Measurements from ENCODE around the gene RPRD1A.
"Not testable (repeated sequence)": the region's sequence is repeated elsewhere in the genome, so short reads cannot be mapped to it uniquely, and the experiment has no call there.

The RPRD1A gene

GRCh38 chr18:36067055-36067957, at the start of gene RPRD1A:
RPRD1A (minus strand) TSS chr18:36067559; CDS start chr18:36067404, 155 bp downstream.
- peak; percentile 97 for DNase-seq

GRCh38 chr18:36116771-36117170, 49.4 kb upstream of the RPRD1A start:
- DNase-seq, result not testable (repeated sequence)

- DNase-seq, result no peak
Observed at GRCh38 chr18:36114738-36115137, 47.4 kb upstream of the RPRD1A start.

GRCh38 chr18:36114251-36114650, 46.9 kb upstream of the RPRD1A start:
- no peak for DNase-seq

- no peak for DNase-seq
Observed at GRCh38 chr18:36112302-36112701, 44.9 kb upstream of the RPRD1A start.

GRCh38 chr18:36109737-36110136, 42.4 kb upstream of the RPRD1A start:
- DNase-seq, result no peak

- DNase-seq, result no peak
Observed at GRCh38 chr18:36108601-36109000, 41.2 kb upstream of the RPRD1A start.

GRCh38 chr18:36108196-36108595, 40.8 kb upstream of the RPRD1A start:
- peak; percentile 46 for DNase-seq

- no peak for DNase-seq
Observed at GRCh38 chr18:36107477-36107876, 40.1 kb upstream of the RPRD1A start.

GRCh38 chr18:36104749-36105148, 37.4 kb upstream of the RPRD1A start:
- no peak for DNase-seq

GRCh38 chr18:36101943-36102342, 34.6 kb upstream of the RPRD1A start:
- DNase-seq, result no peak

- DNase-seq, result no peak
Observed at GRCh38 chr18:36099311-36099710, 32.0 kb upstream of the RPRD1A start.

GRCh38 chr18:36096955-36097354, 29.6 kb upstream of the RPRD1A start:
- DNase-seq, result no peak

- DNase-seq, result peak; percentile 68
Observed at GRCh38 chr18:36095936-36096519, 28.7 kb upstream of the RPRD1A start.

GRCh38 chr18:36094431-36094830, 27.1 kb upstream of the RPRD1A start:
- no peak for DNase-seq

- DNase-seq, result not testable (repeated sequence)
Observed at GRCh38 chr18:36092116-36092515, 24.8 kb upstream of the RPRD1A start.

- DNase-seq, result no peak
Observed at GRCh38 chr18:36089001-36089400, 21.6 kb upstream of the RPRD1A start.

- no peak for DNase-seq
Observed at GRCh38 chr18:36088256-36088655, 20.9 kb upstream of the RPRD1A start.

GRCh38 chr18:36086186-36086585, 18.8 kb upstream of the RPRD1A start:
- no peak for DNase-seq

GRCh38 chr18:36085195-36085594, 17.8 kb upstream of the RPRD1A start:
- DNase-seq, result no peak

GRCh38 chr18:36083729-36084128, 16.4 kb upstream of the RPRD1A start:
- DNase-seq, result no peak

- DNase-seq, result not testable (repeated sequence)
Observed at GRCh38 chr18:36081118-36081517, 13.8 kb upstream of the RPRD1A start.

- no peak for DNase-seq
Observed at GRCh38 chr18:36078751-36079529, 11.6 kb upstream of the RPRD1A start.
